GM19025 (cell line): ENCODE data around the gene OSCAR.
A peak's percentile ranks its signal among the peaks of the same experiment; 100 is the strongest.

Experiments
- ATAC-seq: cut with Tn5 transposase; IDR thresholded peaks from one replicate; pipeline ENCODE4 v1.9.1; 2021; ENCODE audit warnings: mild to moderate bottlenecking, low read depth, moderate library complexity; ENCODE audit not compliant: unreplicated experiment

OSCAR gene

GRCh38 chr19:54100561-54100960, at the start of gene OSCAR:
Gene OSCAR (minus strand): TSS chr19:54100803. CDS start chr19:54100792, 11 bp downstream.
- ATAC-seq: no peak

- ATAC-seq: no peak
These were observed 48.6 kb upstream of the OSCAR start for GRCh38 chr19:54149021-54149812.

GRCh38 chr19:54148158-54148557, 47.6 kb upstream of the OSCAR start:
- ATAC-seq: no peak

GRCh38 chr19:54147676-54148075, 47.1 kb upstream of the OSCAR start:
- no peak for ATAC-seq

- ATAC-seq: no peak
These were observed 45.0 kb upstream of the OSCAR start for GRCh38 chr19:54145541-54146158.

GRCh38 chr19:54142166-54142780, 41.7 kb upstream of the OSCAR start:
- no peak for ATAC-seq

GRCh38 chr19:54141356-54141755, 40.8 kb upstream of the OSCAR start:
- ATAC-seq: no peak

- no peak for ATAC-seq
These were observed 38.1 kb upstream of the OSCAR start for GRCh38 chr19:54138489-54139256.

GRCh38 chr19:54137699-54138488, 37.3 kb upstream of the OSCAR start, which contains the start of gene CNOT3:
Gene CNOT3 (plus strand): TSS chr19:54137762. CDS start chr19:54142979, 5,217 bp downstream.
- ATAC-seq: no peak

GRCh38 chr19:54136864-54137698, 36.5 kb upstream of the OSCAR start:
- peak; percentile 74 for ATAC-seq

GRCh38 chr19:54136086-54136863, 35.7 kb upstream of the OSCAR start:
- no peak for ATAC-seq

GRCh38 chr19:54133957-54134590, 33.5 kb upstream of the OSCAR start:
- no peak for ATAC-seq

GRCh38 chr19:54133312-54133956, 32.8 kb upstream of the OSCAR start:
- no peak for ATAC-seq

GRCh38 chr19:54129617-54129996, 29.0 kb upstream of the OSCAR start:
- ATAC-seq: no peak

- ATAC-seq: no peak
These were observed 28.4 kb upstream of the OSCAR start for GRCh38 chr19:54128796-54129616.

- ATAC-seq: no peak
These were observed 27.8 kb upstream of the OSCAR start for GRCh38 chr19:54128441-54128725.
